Caco-2 (cell line): ENCODE results near the gene ZNF483. TPM values are rescaled to one million over a fixed set of nuclear protein-coding genes. Genes with fewer than 3 reads are reported as not detected.

Experiments used
- Bru-seq: library from RNA; stranded (reverse); fragments of 400-500 nt; gene quantifications from one replicate; lab custom pipeline; 2021; lab: Mats Ljungman, UMichigan
- BruChase-seq, 2 experiments: library from RNA; stranded (reverse); fragments of 400-500 nt; gene quantifications; one replicate each; lab custom pipeline; 2021; lab: Mats Ljungman, UMichigan
- BruUV-seq: library from RNA; stranded (reverse); fragments of 400-500 nt; replicated peaks from 2 replicates; lab custom pipeline; 2021; lab: Mats Ljungman, UMichigan
- CTCF ChIA-PET: fragments of 300-600 bp; sonication (Branson Sonifier 250); formaldehyde crosslinking; loops from one replicate; lab custom pipeline; 2022; ENCODE audit warnings: antibody characterized with exemption; lab: Charles Lee
- POLR2A ChIA-PET: fragments of 300-600 bp; sonication (Branson Sonifier 250); formaldehyde crosslinking; loops from one replicate; lab custom pipeline; 2022; ENCODE audit warnings: antibody characterized with exemption; lab: Charles Lee
- DNase-seq, 2 experiments: peaks; one replicate each; pipeline versions ENCODE4 v3.0.0 to v3.0.0-alpha.2; 2020 to 2022
- H3K27me3 ChIP-seq: replicated peaks from 2 replicates; pipeline ENCODE4 v1.6.0; 2011; ENCODE audit warnings: low read length; ENCODE audit not compliant: control insufficient read depth, insufficient read depth
- H3K36me3 ChIP-seq: 2 replicates; pipeline ENCODE4 v1.5.1; 2011; ENCODE audit warnings: low read length; ENCODE audit not compliant: control insufficient read depth, insufficient read depth
- H3K4me1 ChIP-seq: fragments of 250-450 bp; sonication (Bioruptor Pico); 2 replicates; pipeline ENCODE4 v1.5.1; 2020; ENCODE audit warnings: mild to moderate bottlenecking
- H3K4me3 ChIP-seq: 2 replicates; pipeline ENCODE4 v1.5.1; 2011; ENCODE audit warnings: low read depth, mild to moderate bottlenecking, control low read depth, low read length
- H3K9me3 ChIP-seq: fragments of 250-450 bp; sonication (Bioruptor Pico); 2 replicates; pipeline ENCODE4 v1.5.1; 2020; ENCODE audit warnings: mild to moderate bottlenecking, moderate library complexity
- H3K27ac Mint-ChIP-seq: one replicate; pipeline ENCODE4 v1.8.0; 2022; ENCODE audit warnings: mixed read lengths; ENCODE audit not compliant: unreplicated experiment
- H3K27me3 Mint-ChIP-seq: one replicate; pipeline ENCODE4 v1.8.0; 2022; ENCODE audit warnings: mixed read lengths; ENCODE audit not compliant: insufficient read depth, unreplicated experiment
- H3K36me3 Mint-ChIP-seq: one replicate; pipeline ENCODE4 v1.8.0; 2022; ENCODE audit warnings: mild to moderate bottlenecking, mixed read lengths; ENCODE audit not compliant: insufficient read depth, unreplicated experiment
- H3K4me1 Mint-ChIP-seq: one replicate; pipeline ENCODE4 v1.8.0; 2022; ENCODE audit warnings: low read depth, mixed read lengths; ENCODE audit not compliant: unreplicated experiment
- H3K4me3 Mint-ChIP-seq: one replicate; pipeline ENCODE4 v1.8.0; 2022; ENCODE audit warnings: mild to moderate bottlenecking, moderate library complexity, mixed read lengths; ENCODE audit not compliant: unreplicated experiment
- H3K9me3 Mint-ChIP-seq: one replicate; pipeline ENCODE4 v1.8.0; 2022; ENCODE audit warnings: mixed read lengths; ENCODE audit not compliant: unreplicated experiment
- intact Hi-C: fragments of 100-400 bp; cut with micrococcal nuclease; formaldehyde crosslinking; loops from one replicate; pipeline ENCODE4 v1.10.0; 2022; ENCODE audit not compliant: unreplicated experiment
- long read RNA-seq: library from polyadenylated mRNA; stranded (forward); transcript quantifications from one replicate; pipeline ENCODE4 v2.0.0, GENCODE V29; 2022
- total RNA-seq: library from RNA; stranded (reverse); gene quantifications from 2 replicates; pipeline ENCODE4 v1.2.3, GENCODE V29; 2022
- TF ChIP-seq, protein P1 (sequence below), 2 experiments: fragments of 200-600 bp in 1 of 2; IDR thresholded peaks; 1 replicate in 1 of 2; 2 replicates in 1 of 2; pipeline versions ENCODE4 v1.5.1 to v1.8.0; 2011 to 2022; ENCODE audit warnings: antibody characterized with exemption in 1 of 2, control low read depth in 1 of 2, inconsistent platforms in 1 of 2, low read depth in 1 of 2, low read length in 1 of 2, mild to moderate bottlenecking in 1 of 2, moderate library complexity in 1 of 2; ENCODE audit not compliant: insufficient read depth in 1 of 2, severe bottlenecking in 1 of 2, unreplicated experiment in 1 of 2

ZNF483 gene
- total RNA-seq (not detected in 2 replicates), Bru-seq, nascent RNA (percentile 1 among the genes with signal in this experiment), BruChase-seq, experiment 1, labeled RNA remaining after a 2-hour chase (percentile 2 among the genes with signal in this experiment), BruChase-seq, experiment 2, labeled RNA remaining after a 6-hour chase (not detected)
- long read RNA-seq, partial matches to known transcripts, result 0 of 2 reads
- long read RNA-seq, other reads (novel, unspliced or antisense), result 2 of 2 reads

DNA sequence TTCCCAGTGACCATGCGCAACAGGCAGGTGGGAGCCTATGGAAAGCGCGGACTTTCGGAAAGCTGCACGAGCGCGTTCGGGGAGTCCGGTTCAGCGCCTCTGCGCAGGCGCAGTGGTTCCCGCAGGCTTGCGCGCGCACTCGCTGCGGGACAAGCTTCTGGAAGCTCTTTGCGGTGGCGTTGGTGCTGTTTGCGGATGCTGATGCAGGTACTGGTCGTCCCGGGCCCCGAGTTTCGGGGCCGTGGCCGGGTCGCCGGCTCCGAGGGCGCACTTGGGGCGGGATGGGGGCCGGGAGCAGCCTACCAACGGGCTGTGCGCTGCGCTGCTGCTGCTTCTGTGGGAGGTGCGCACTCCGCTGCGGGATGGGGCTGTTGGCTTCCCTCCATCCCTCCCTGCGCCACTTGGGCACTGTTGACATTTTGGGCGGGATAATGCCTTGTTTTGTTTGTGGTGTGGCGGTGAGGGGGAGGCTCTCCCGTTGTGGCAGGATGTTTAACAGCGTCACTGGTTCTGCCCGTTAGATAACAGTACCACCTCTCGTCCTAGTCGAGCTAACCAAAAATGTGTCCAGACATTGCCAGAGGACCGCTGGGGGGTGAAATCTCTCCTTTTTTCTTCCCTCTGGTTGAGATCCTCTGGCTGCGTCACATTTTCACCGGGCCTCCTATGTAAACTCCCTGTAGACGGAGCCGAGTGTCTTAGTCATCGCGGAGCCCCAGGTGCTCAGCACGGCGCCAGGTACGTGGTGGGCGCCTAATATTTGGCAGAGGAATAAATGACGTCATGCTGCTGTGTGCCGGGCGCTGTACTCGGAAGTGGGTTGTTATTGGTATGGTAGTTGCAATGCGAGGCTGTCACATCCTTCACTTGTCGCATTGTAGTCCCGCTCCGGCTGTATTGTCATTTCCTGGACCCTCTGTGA lies at the start of gene ZNF483:
ZNF483 (plus strand) TSS at position 124 of the 922 bp plus-strand sequence. CDS start 2,217 bp downstream, outside the sequence.
- TF ChIP-seq, protein P1, sequence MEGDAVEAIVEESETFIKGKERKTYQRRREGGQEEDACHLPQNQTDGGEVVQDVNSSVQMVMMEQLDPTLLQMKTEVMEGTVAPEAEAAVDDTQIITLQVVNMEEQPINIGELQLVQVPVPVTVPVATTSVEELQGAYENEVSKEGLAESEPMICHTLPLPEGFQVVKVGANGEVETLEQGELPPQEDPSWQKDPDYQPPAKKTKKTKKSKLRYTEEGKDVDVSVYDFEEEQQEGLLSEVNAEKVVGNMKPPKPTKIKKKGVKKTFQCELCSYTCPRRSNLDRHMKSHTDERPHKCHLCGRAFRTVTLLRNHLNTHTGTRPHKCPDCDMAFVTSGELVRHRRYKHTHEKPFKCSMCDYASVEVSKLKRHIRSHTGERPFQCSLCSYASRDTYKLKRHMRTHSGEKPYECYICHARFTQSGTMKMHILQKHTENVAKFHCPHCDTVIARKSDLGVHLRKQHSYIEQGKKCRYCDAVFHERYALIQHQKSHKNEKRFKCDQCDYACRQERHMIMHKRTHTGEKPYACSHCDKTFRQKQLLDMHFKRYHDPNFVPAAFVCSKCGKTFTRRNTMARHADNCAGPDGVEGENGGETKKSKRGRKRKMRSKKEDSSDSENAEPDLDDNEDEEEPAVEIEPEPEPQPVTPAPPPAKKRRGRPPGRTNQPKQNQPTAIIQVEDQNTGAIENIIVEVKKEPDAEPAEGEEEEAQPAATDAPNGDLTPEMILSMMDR (IDR thresholded peaks at IDR 0.05; ENCODE audit: insufficient read depth in 1 of 2, low read depth in 1 of 2, low read length in 1 of 2, severe bottlenecking in 1 of 2, unreplicated experiment in 1 of 2), result no peak
- no peaks in the 10 kb centered on the region for H3K4me1 ChIP-seq
- H3K36me3 Mint-ChIP-seq, result no peaks in the 10 kb centered on the region
- CTCF ChIA-PET, result no interaction called here
- no peaks in the 10 kb centered on the region for H3K27me3 ChIP-seq
- H3K4me1 Mint-ChIP-seq, result no peaks in the 10 kb centered on the region
- intact Hi-C loops, result no loop called here
- no peak for DNase-seq
- no peak within 1 kb of the TSS for H3K27ac Mint-ChIP-seq
- peaks cover 21% of the 10 kb centered on the region for H3K9me3 Mint-ChIP-seq
- POLR2A ChIA-PET, result no interaction called here
- peaks cover 4% of the 10 kb centered on the region; the same call in 1 of the 2 replicates for H3K9me3 ChIP-seq
- no peak within 1 kb of the TSS for H3K4me3 Mint-ChIP-seq
- no peaks in the 10 kb centered on the region for H3K27me3 Mint-ChIP-seq
- H3K36me3 ChIP-seq, result no peaks in the 10 kb centered on the region
- H3K4me3 ChIP-seq, result no peak within 1 kb of the TSS
- no TSS peak for BruUV-seq

DNA sequence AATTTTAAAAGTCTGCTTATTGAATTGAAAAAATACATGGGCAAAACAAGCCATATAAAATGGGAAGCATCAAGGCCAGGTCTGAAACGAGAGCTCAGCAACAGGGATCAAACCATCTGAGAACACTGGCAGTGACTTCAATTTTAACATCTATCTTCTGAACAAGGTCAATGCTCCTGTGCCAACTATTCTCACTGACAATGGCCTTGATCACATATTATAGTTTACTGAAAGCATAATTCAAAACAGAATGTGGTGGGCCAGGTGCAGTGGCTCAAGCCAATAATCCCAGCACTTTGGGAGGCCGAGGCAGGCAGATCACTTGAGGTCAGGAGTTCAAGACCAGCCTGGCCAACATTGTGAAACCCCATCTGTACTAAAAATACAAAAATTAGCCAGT lies 49.8 kb upstream of the ZNF483 start:
- ChIA-PET CTCF (no interaction called here), POLR2A (no interaction called here)
- DNase-seq, result no peak
- BruUV-seq, result no TSS peak
- Histone ChIP-seq H3K27me3 (no peaks in the 10 kb centered on the region), H3K4me3 (no peak overlapping the region), H3K4me1 (peaks cover 7% of the 10 kb centered on the region; the same call in 1 of the 2 replicates), H3K36me3 (no peaks in the 10 kb centered on the region), H3K9me3 (no peaks in the 10 kb centered on the region)
- TF ChIP-seq, protein P1 (IDR thresholded peaks at IDR 0.05; ENCODE audit: insufficient read depth in 1 of 2, low read depth in 1 of 2, low read length in 1 of 2, severe bottlenecking in 1 of 2, unreplicated experiment in 1 of 2), result no peak
- intact Hi-C loops, result no loop called here
- no peaks in the 10 kb centered on the region for H3K9me3 Mint-ChIP-seq
- H3K27me3 Mint-ChIP-seq, result no peaks in the 10 kb centered on the region
- no peak overlapping the region for H3K27ac Mint-ChIP-seq
- H3K4me1 Mint-ChIP-seq, result peaks cover 12% of the 10 kb centered on the region
- peaks cover 4% of the 10 kb centered on the region for H3K36me3 Mint-ChIP-seq
- no peak overlapping the region for H3K4me3 Mint-ChIP-seq

DNA sequence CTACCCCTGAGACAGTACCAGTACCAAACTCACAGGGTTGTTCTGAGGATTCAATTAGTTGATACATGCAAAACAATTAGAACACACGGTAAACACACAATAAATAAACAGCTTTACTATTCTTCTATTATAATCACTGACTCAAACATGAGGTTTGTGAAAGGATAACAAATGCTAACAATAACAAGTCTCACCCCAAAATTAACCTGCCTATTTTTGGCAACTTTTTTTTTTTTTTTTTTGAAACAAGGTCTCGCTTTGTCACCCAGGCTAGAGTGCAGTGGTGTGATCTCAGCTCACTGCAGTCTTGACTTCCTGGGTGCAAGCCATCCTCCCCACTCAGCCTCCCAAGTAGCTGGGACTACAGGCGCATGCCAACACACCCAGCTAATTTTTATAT lies 47.3 kb upstream of the ZNF483 start:
- Mint-ChIP-seq H3K36me3 (peaks cover 6% of the 10 kb centered on the region), H3K27me3 (no peaks in the 10 kb centered on the region), H3K27ac (no peak overlapping the region), H3K4me3 (no peak overlapping the region), H3K4me1 (peaks cover 22% of the 10 kb centered on the region), H3K9me3 (no peaks in the 10 kb centered on the region)
- POLR2A ChIA-PET, result no interaction called here
- Histone ChIP-seq H3K27me3 (no peaks in the 10 kb centered on the region), H3K9me3 (no peaks in the 10 kb centered on the region), H3K4me1 (peaks cover 21% of the 10 kb centered on the region; the same call in 1 of the 2 replicates), H3K36me3 (no peaks in the 10 kb centered on the region), H3K4me3 (no peak overlapping the region)
- TF ChIP-seq, protein P1 (IDR thresholded peaks at IDR 0.05; ENCODE audit: insufficient read depth in 1 of 2, low read depth in 1 of 2, low read length in 1 of 2, severe bottlenecking in 1 of 2, unreplicated experiment in 1 of 2), result no peak
- no peak for DNase-seq
- intact Hi-C loops, result no loop called here
- CTCF ChIA-PET, result no interaction called here
- BruUV-seq, result no TSS peak
